ENCODE data around the gene AP4B1. TPM values are rescaled to one million over a fixed set of nuclear protein-coding genes. Genes with fewer than 3 reads are reported as not detected.
A peak's percentile ranks its signal among the peaks of the same experiment; 100 is the strongest.

Gene AP4B1
- polyA plus RNA-seq, 2 of the 4 experiments (the other 2 are of a cell fraction), result 9.2 to 11.9 TPM

- ATAC-seq (no peak), DNase-seq (ENCODE audit: low read depth in 1 of 2, low spot score in 1 of 2) (no peak), FAIRE-seq (no peak)
- TF ChIP-seq ZC3H11A (IDR thresholded peaks at IDR 0.05) (no peak), MAZ (IDR thresholded peaks at IDR 0.05; ENCODE audit: borderline replicate concordance, low read depth, low read length) (no peak), KDM5A (IDR thresholded peaks at IDR 0.05) (no peak), PHF8 (IDR thresholded peaks at IDR 0.05; ENCODE audit: borderline replicate concordance, low read depth) (no peak), MAFK (IDR thresholded peaks at IDR 0.05; ENCODE audit: partially characterized antibody) (no peak), FOSB (CRISPR knock-in tag; IDR thresholded peaks at IDR 0.05) (no peak), EHMT2 (IDR thresholded peaks at IDR 0.05; ENCODE audit: low read depth) (no peak), CBX8 (IDR thresholded peaks at IDR 0.05) (no peak), EHF (CRISPR knock-in tag; IDR thresholded peaks at IDR 0.05) (no peak), SREBF2 (IDR thresholded peaks at IDR 0.05) (no peak), EP300 (IDR thresholded peaks at IDR 0.05) (no peak), HDAC2 (IDR thresholded peaks at IDR 0.05) (no peak), HOXA7 (CRISPR knock-in tag; IDR thresholded peaks at IDR 0.05) (no peak)
- TF ChIP-seq, protein P1, sequence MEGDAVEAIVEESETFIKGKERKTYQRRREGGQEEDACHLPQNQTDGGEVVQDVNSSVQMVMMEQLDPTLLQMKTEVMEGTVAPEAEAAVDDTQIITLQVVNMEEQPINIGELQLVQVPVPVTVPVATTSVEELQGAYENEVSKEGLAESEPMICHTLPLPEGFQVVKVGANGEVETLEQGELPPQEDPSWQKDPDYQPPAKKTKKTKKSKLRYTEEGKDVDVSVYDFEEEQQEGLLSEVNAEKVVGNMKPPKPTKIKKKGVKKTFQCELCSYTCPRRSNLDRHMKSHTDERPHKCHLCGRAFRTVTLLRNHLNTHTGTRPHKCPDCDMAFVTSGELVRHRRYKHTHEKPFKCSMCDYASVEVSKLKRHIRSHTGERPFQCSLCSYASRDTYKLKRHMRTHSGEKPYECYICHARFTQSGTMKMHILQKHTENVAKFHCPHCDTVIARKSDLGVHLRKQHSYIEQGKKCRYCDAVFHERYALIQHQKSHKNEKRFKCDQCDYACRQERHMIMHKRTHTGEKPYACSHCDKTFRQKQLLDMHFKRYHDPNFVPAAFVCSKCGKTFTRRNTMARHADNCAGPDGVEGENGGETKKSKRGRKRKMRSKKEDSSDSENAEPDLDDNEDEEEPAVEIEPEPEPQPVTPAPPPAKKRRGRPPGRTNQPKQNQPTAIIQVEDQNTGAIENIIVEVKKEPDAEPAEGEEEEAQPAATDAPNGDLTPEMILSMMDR (IDR thresholded peaks at IDR 0.05), result no peak
- TF ChIP-seq, protein P2, sequence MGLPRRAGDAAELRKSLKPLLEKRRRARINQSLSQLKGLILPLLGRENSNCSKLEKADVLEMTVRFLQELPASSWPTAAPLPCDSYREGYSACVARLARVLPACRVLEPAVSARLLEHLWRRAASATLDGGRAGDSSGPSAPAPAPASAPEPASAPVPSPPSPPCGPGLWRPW (IDR thresholded peaks at IDR 0.05), result no peak
- ChIA-PET CTCF (interaction anchor here (1.0 kb wide), 1 partner anchor 14 kb away, joined by 3 read pairs; no protein-coding TSS in a partner anchor), POLR2A (no interaction called here)
- 56% methylated on average over 3 of the region's 3 CpGs for WGBS (ENCODE audit: missing lambda C conversion rate)
- H3K4me3 ChIP-seq, result no peak overlapping the region
- no peak overlapping the region for H3K27ac ChIP-seq
- peaks cover 8% of the 10 kb centered on the region; the same call in 1 of the 3 replicates for H3K4me1 ChIP-seq
- 0 out of 3 replicates have a peak overlapping the region, but pooled peaks have one; percentile 20 for H3K4me2 ChIP-seq
- no peaks in the 10 kb centered on the region for H3K9me3 ChIP-seq
Observed at GRCh38 chr1:113860891-113861290, 43.7 kb downstream of the AP4B1 start.

- POLR2A ChIA-PET, result no interaction called here
- 79% methylated on average over 3 of the region's 3 CpGs for WGBS (ENCODE audit: missing lambda C conversion rate)
- no peak for FAIRE-seq
- H3K4me2 ChIP-seq, result no peak overlapping the region
- no peak for DNase-seq (ENCODE audit: low read depth in 1 of 2, low spot score in 1 of 2)
- no peak overlapping the region for H3K27ac ChIP-seq
- peaks cover 8% of the 10 kb centered on the region; the same call in 1 of the 3 replicates for H3K4me1 ChIP-seq
- CTCF ChIA-PET, result interaction anchor here (1.0 kb wide), 1 partner anchor 15 kb away, joined by 3 read pairs; no protein-coding TSS in a partner anchor
- TF ChIP-seq ZFP36 (IDR thresholded peaks at IDR 0.05; ENCODE audit: borderline replicate concordance, partially characterized antibody) (no peak), EHF (CRISPR knock-in tag; IDR thresholded peaks at IDR 0.05) (no peak), HDAC2 (IDR thresholded peaks at IDR 0.05) (no peak), KDM5A (IDR thresholded peaks at IDR 0.05) (no peak), POLR2A (IDR thresholded peaks at IDR 0.05; ENCODE audit: low read length) (no peak), RFX5 (IDR thresholded peaks at IDR 0.05) (no peak), ELK1 (IDR thresholded peaks at IDR 0.05; ENCODE audit: low read depth, low read length) (no peak), RARB (CRISPR knock-in tag; IDR thresholded peaks at IDR 0.05) (no peak)
- TF ChIP-seq, protein P3, sequence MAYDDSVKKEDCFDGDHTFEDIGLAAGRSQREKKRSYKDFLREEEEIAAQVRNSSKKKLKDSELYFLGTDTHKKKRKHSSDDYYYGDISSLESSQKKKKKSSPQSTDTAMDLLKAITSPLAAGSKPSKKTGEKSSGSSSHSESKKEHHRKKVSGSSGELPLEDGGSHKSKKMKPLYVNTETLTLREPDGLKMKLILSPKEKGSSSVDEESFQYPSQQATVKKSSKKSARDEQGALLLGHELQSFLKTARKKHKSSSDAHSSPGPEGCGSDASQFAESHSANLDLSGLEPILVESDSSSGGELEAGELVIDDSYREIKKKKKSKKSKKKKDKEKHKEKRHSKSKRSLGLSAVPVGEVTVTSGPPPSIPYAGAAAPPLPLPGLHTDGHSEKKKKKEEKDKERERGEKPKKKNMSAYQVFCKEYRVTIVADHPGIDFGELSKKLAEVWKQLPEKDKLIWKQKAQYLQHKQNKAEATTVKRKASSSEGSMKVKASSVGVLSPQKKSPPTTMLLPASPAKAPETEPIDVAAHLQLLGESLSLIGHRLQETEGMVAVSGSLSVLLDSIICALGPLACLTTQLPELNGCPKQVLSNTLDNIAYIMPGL (CRISPR knock-in tag; IDR thresholded peaks at IDR 0.05; ENCODE audit: borderline replicate concordance), result no peak
- TF ChIP-seq, protein P2 (IDR thresholded peaks at IDR 0.05), result no peak
- no peaks in the 10 kb centered on the region for H3K9me3 ChIP-seq
- no peak overlapping the region for H3K4me3 ChIP-seq
- ATAC-seq, result no peak
Observed at GRCh38 chr1:113859478-113860175, 45.0 kb downstream of the AP4B1 start.

Data from A549 (cell line).